ENCODE results near the gene ANXA11. TPM values are rescaled to one million over a fixed set of nuclear protein-coding genes. Genes with fewer than 3 reads are reported as not detected.

ANXA11 gene
- total and polyA plus RNA-seq, 2 of the 8 experiments (the other 6 are each of a cell fraction or from before 2014, with no cell fraction given), result 40.5 to 84.9 TPM

GRCh38 chr10:80149123-80149522 is 56.2 kb downstream of the ANXA11 start:
- no peak overlapping the region for H2AK5ac ChIP-seq (ENCODE audit: low read depth, low read length)
- no peak overlapping the region for H2BK20ac ChIP-seq (ENCODE audit: low read length)
- H3K79me2 ChIP-seq (ENCODE audit: control insufficient read depth in 1 of 2, insufficient read depth in 2 of 2, low read length in 2 of 2), result no peaks in the 10 kb centered on the region
- 90% methylated on average over 2 of the region's 2 CpGs; no CpG with 5 or more reads in 1 of the 2 experiments for WGBS, 2 experiments (ENCODE audit: extremely low coverage in 1 of 2, insufficient coverage in 1 of 2, insufficient read length in 1 of 2, insufficient replicate concordance in 2 of 2, low coverage in 1 of 2, low lambda C conversion rate in 2 of 2, missing lambda C conversion rate in 1 of 2)
- H3K9me3 ChIP-seq (ENCODE audit: insufficient read depth in 2 of 2, low read depth in 1 of 2, low read length in 1 of 2), result no peaks in the 10 kb centered on the region
- no peak overlapping the region for H2BK12ac ChIP-seq (ENCODE audit: low read depth, low read length)
- H3K4ac ChIP-seq (replicated peaks; ENCODE audit: insufficient read length, low read depth, low read length), result no peak overlapping the region
- H3K4me3 ChIP-seq (ENCODE audit: extremely low read depth in 1 of 4, insufficient read depth in 2 of 4, low read depth in 3 of 4, low read length in 4 of 4), result no peak overlapping the region
- H3K23me2 ChIP-seq (ENCODE audit: low read depth, low read length), result no peaks in the 10 kb centered on the region
- no peak overlapping the region for H4K8ac ChIP-seq (ENCODE audit: extremely low read depth, insufficient read depth, low read length)
- no peak overlapping the region for H2BK5ac ChIP-seq (ENCODE audit: low read depth, low read length)
- no peak overlapping the region for H3K9ac ChIP-seq (replicated peaks in 1 of 4; ENCODE audit: extremely low read depth in 1 of 4, low read depth in 3 of 4, low read length in 3 of 4)
- H3K18ac ChIP-seq (ENCODE audit: extremely low read depth, low read length), result no peak overlapping the region
- no peak overlapping the region for H4K91ac ChIP-seq (replicated peaks; ENCODE audit: insufficient read length, low read length)
- peaks cover 0 to 4% (median 0%) of the 10 kb centered on the region in 4 experiments; a peak in 1 of 8 replicates for H3K36me3 ChIP-seq (ENCODE audit: control insufficient read depth in 2 of 4, insufficient read depth in 4 of 4, low read length in 3 of 4)
- H3K23ac ChIP-seq (ENCODE audit: insufficient read length), result no peak overlapping the region
- POLR2A ChIA-PET (ENCODE audit: partially characterized antibody), result interaction anchor here (0.8 to 2.2 kb wide), 2 partner anchors 11 to 12 kb away, joined by 3 to 6 read pairs; no protein-coding TSS in a partner anchor
- FAIRE-seq (no peak), DNase-seq (ENCODE audit: low read depth in 1 of 2, low spot score in 2 of 2) (no peak)
- no peak overlapping the region for H3K56ac ChIP-seq (replicated peaks; ENCODE audit: insufficient read length, low read depth, low read length)
- no peak overlapping the region for H4K5ac ChIP-seq (ENCODE audit: insufficient read length, low read depth, low read length)
- no peaks in the 10 kb centered on the region; a peak in 1 of 7 replicates for H3K4me1 ChIP-seq (replicated peaks in 1 of 4; ENCODE audit: control insufficient read depth in 3 of 4, insufficient read depth in 4 of 4, low read length in 3 of 4)
- H3K14ac ChIP-seq (ENCODE audit: insufficient read length), result no peak overlapping the region
- H3K27me3 ChIP-seq (replicated peaks in 1 of 4; ENCODE audit: control insufficient read depth in 3 of 4, extremely low read depth in 1 of 4, insufficient read depth in 3 of 4, low read length in 3 of 4), result no peaks in the 10 kb centered on the region
- no peak overlapping the region for H2AFZ ChIP-seq (ENCODE audit: low read length)
- H3K4me2 ChIP-seq (ENCODE audit: insufficient read depth in 1 of 2, low read depth in 2 of 2, low read length in 2 of 2), result no peak overlapping the region
- H4K20me1 ChIP-seq (replicated peaks in 1 of 2; ENCODE audit: control insufficient read depth in 1 of 2, insufficient read depth in 2 of 2, low read length in 2 of 2), result peaks cover 2% of the 10 kb centered on the region in 2 experiments
- no peak overlapping the region for H2BK15ac ChIP-seq (ENCODE audit: low read length)
- H3K27ac ChIP-seq (ENCODE audit: low read depth, low read length), result no peak overlapping the region
- H2BK120ac ChIP-seq (replicated peaks; ENCODE audit: low read depth, low read length), result no peak overlapping the region
- CTCF ChIA-PET (ENCODE audit: partially characterized antibody), result interaction anchor here (0.8 to 5.5 kb wide), 5 partner anchors 11 to 73 kb away, joined by 3 to 50 read pairs (median 5); no protein-coding TSS in a partner anchor
- H3K79me1 ChIP-seq (ENCODE audit: low read depth, low read length), result no peaks in the 10 kb centered on the region; the same call in 1 of the 2 replicates
- TF ChIP-seq TAF7 (optimal IDR thresholded peaks at IDR 0.05; ENCODE audit: borderline replicate concordance, low read depth, low read length) (no peak), JUND (IDR thresholded peaks at IDR 0.05; ENCODE audit: low read length) (no peak), TEAD4 (IDR thresholded peaks at IDR 0.05; ENCODE audit: low read depth, low read length) (no peak), TAF1 (IDR thresholded peaks at IDR 0.05; ENCODE audit: low read depth, low read length) (no peak), PHF8 (conservative IDR thresholded peaks at IDR 0.05; ENCODE audit: low read depth, low read length) (no peak), SIRT6 (IDR thresholded peaks at IDR 0.05; ENCODE audit: low read length) (no peak), CBX8 (IDR thresholded peaks at IDR 0.05; ENCODE audit: borderline replicate concordance, low read depth, low read length) (no peak), KDM5A (IDR thresholded peaks at IDR 0.05; ENCODE audit: low read length) (no peak), CHD1 (IDR thresholded peaks at IDR 0.05; ENCODE audit: low read depth, low read length) (no peak), ATF3 (IDR thresholded peaks at IDR 0.05; ENCODE audit: insufficient read depth, low read depth, low read length) (no peak), POLR2A (IDR thresholded peaks at IDR 0.05; ENCODE audit: control extremely low read depth in 1 of 2, low read depth in 2 of 2, low read length in 2 of 2) (no peak), SIX5 (IDR thresholded peaks at IDR 0.05; ENCODE audit: low read depth, low read length) (no peak), FOSL1 (IDR thresholded peaks at IDR 0.05; ENCODE audit: insufficient read depth, low read depth, low read length) (no peak)
- TF ChIP-seq, protein P1, sequence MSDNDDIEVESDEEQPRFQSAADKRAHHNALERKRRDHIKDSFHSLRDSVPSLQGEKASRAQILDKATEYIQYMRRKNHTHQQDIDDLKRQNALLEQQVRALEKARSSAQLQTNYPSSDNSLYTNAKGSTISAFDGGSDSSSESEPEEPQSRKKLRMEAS (IDR thresholded peaks at IDR 0.05), result no peak
